KMS-11 (cell line): ENCODE measurements around the gene YWHAQ.

Source experiments
- H2AFZ ChIP-seq: fragments of 200-600 bp; sonication (generic); 2 replicates; pipeline ENCODE4 v1.6.1; 2016; ENCODE audit warnings: antibody characterized with exemption, mixed run types, low read depth
- H3K27ac ChIP-seq: fragments of 200-600 bp; sonication (generic); 2 replicates; pipeline ENCODE4 v1.6.1; 2016; ENCODE audit warnings: mild to moderate bottlenecking, mixed run types
- H3K27me3 ChIP-seq: fragments of 200-600 bp; sonication (generic); 2 replicates; pipeline ENCODE4 v1.6.1; 2017; ENCODE audit warnings: mild to moderate bottlenecking, low read depth, mixed run types, moderate library complexity; ENCODE audit not compliant: insufficient read depth
- H3K36me3 ChIP-seq: fragments of 200-600 bp; sonication (generic); 2 replicates; pipeline ENCODE4 v1.6.1; 2017; ENCODE audit warnings: mild to moderate bottlenecking, mixed run types; ENCODE audit not compliant: insufficient read depth
- H3K4me1 ChIP-seq: fragments of 200-600 bp; sonication (generic); 2 replicates; pipeline ENCODE4 v1.6.1; 2016; ENCODE audit warnings: mild to moderate bottlenecking, low read depth, mixed run types; ENCODE audit not compliant: poor library complexity, severe bottlenecking
- H3K4me2 ChIP-seq: fragments of 200-600 bp; sonication (generic); 2 replicates; pipeline ENCODE4 v1.7.0; 2016; ENCODE audit warnings: mild to moderate bottlenecking, mixed run types
- H3K4me3 ChIP-seq: fragments of 200-600 bp; sonication (generic); IDR thresholded peaks from 2 replicates; pipeline ENCODE4 v1.6.1; 2017; ENCODE audit warnings: low read depth, low read length, mixed read lengths; ENCODE audit not compliant: insufficient read depth
- H3K79me2 ChIP-seq: fragments of 200-600 bp; sonication (generic); 2 replicates; pipeline ENCODE4 v1.6.1; 2016; ENCODE audit warnings: low read depth, mixed run types; ENCODE audit not compliant: insufficient read depth
- H3K9ac ChIP-seq: fragments of 200-600 bp; sonication (generic); 2 replicates; pipeline ENCODE4 v1.6.1; 2016; ENCODE audit warnings: mild to moderate bottlenecking, mixed run types
- H4K20me1 ChIP-seq: fragments of 200-600 bp; sonication (generic); 2 replicates; pipeline ENCODE4 v1.6.1; 2016; ENCODE audit warnings: mild to moderate bottlenecking, mixed run types; ENCODE audit not compliant: insufficient read depth
- CTCF ChIP-seq: fragments of 200-600 bp; sonication (generic); conservative IDR thresholded peaks from 2 replicates; pipeline ENCODE4 v1.6.1; 2017; ENCODE audit warnings: low read depth, mild to moderate bottlenecking, antibody characterized with exemption, low read length, moderate library complexity, mixed read lengths

The YWHAQ gene

GRCh38 chr2:9641641-9642040 lies 10.8 kb upstream of the YWHAQ start:
- H3K4me2 ChIP-seq, result peak overlapping the region; percentile 73
- peak overlapping the region; percentile 21; the same call in 1 of the 2 replicates for H2AFZ ChIP-seq
- no peak for TF ChIP-seq CTCF
- no peaks in the 10 kb centered on the region for H3K27me3 ChIP-seq
- peaks cover 36% of the 10 kb centered on the region for H3K4me1 ChIP-seq
- no peaks in the 10 kb centered on the region for H4K20me1 ChIP-seq
- no peaks in the 10 kb centered on the region for H3K36me3 ChIP-seq
- H3K79me2 ChIP-seq, result no peaks in the 10 kb centered on the region
- H3K4me3 ChIP-seq, result no peak overlapping the region
- no peak overlapping the region; the same call in 1 of the 2 replicates for H3K27ac ChIP-seq
- no peak overlapping the region for H3K9ac ChIP-seq

GRCh38 chr2:9640403-9641104 lies 9.8 kb upstream of the YWHAQ start:
- Histone ChIP-seq H3K4me3 (no peak overlapping the region), H3K27ac (no peak overlapping the region)

GRCh38 chr2:9639740-9640343 lies 9.0 kb upstream of the YWHAQ start:
- no peak for TF ChIP-seq CTCF
- Histone ChIP-seq H3K36me3 (no peaks in the 10 kb centered on the region), H3K27ac (no peak overlapping the region), H3K4me3 (no peak overlapping the region), H3K4me2 (no peak overlapping the region), H3K27me3 (no peaks in the 10 kb centered on the region), H2AFZ (no peak overlapping the region), H3K4me1 (peaks cover 38% of the 10 kb centered on the region), H3K9ac (no peak overlapping the region), H3K79me2 (no peaks in the 10 kb centered on the region), H4K20me1 (no peaks in the 10 kb centered on the region)

More at GRCh38 chr2:9640403-9641104, 9.8 kb upstream of the YWHAQ start:
- H2AFZ ChIP-seq, result no peak overlapping the region
- H4K20me1 ChIP-seq, result no peaks in the 10 kb centered on the region
- H3K4me2 ChIP-seq, result peak overlapping the region; percentile 73; the same call in 1 of the 2 replicates
- H3K27me3 ChIP-seq, result no peaks in the 10 kb centered on the region
- no peaks in the 10 kb centered on the region for H3K36me3 ChIP-seq
- no peak overlapping the region for H3K9ac ChIP-seq
- peaks cover 38% of the 10 kb centered on the region for H3K4me1 ChIP-seq
- no peaks in the 10 kb centered on the region for H3K79me2 ChIP-seq
- no peak for TF ChIP-seq CTCF

- no peaks in the 10 kb centered on the region for H3K79me2 ChIP-seq
- H3K9ac ChIP-seq, result no peak overlapping the region
- H3K4me1 ChIP-seq, result peaks cover 38% of the 10 kb centered on the region
- H3K27me3 ChIP-seq, result no peaks in the 10 kb centered on the region
- H2AFZ ChIP-seq, result no peak overlapping the region
- TF ChIP-seq CTCF, result no peak
- H3K36me3 ChIP-seq, result no peaks in the 10 kb centered on the region
- H3K4me3 ChIP-seq, result no peak overlapping the region
- no peak overlapping the region for H3K4me2 ChIP-seq
- H4K20me1 ChIP-seq, result no peaks in the 10 kb centered on the region
- no peak overlapping the region for H3K27ac ChIP-seq
Observed at GRCh38 chr2:9639000-9639602, 8.3 kb upstream of the YWHAQ start.
